Gastroesophageal sphincter (tissue), 4 donors: ENCODE measurements around the gene ING2. TPM values are rescaled to one million over a fixed set of nuclear protein-coding genes. Genes with fewer than 3 reads are reported as not detected.

Source experiments
- ATAC-seq: fragments of 150-250 bp; one replicate; pipeline ENCODE4 v1.9.1; 2016; ENCODE audit warnings: mild to moderate bottlenecking, moderate library complexity
- H3K27ac ChIP-seq, 4 donors: fragments of 200-600 bp; sonication (generic) in 3 of 4; 1 replicate in 3 of 4; 2 replicates in 1 of 4; pipeline ENCODE4 v1.5.1; 2016 to 2019
- H3K27me3 ChIP-seq: fragments of 200-600 bp; sonication (generic); one replicate; pipeline ENCODE4 v1.5.1; 2019
- H3K36me3 ChIP-seq, 2 donors: fragments of 200-600 bp; sonication (generic); one replicate each; pipeline ENCODE4 v1.5.1; 2019; ENCODE audit warnings: control low read depth in 1 of 2
- H3K4me1 ChIP-seq, 3 donors: fragments of 200-600 bp; sonication (generic); 1 replicate in 2 of 3; 2 replicates in 1 of 3; pipeline ENCODE4 v1.5.1; 2016 to 2019; ENCODE audit warnings: control low read depth in 2 of 3
- H3K4me3 ChIP-seq, 2 donors: fragments of 200-600 bp; sonication (generic); one replicate each; pipeline ENCODE4 v1.5.1; 2019; ENCODE audit warnings: mild to moderate bottlenecking in 1 of 2, moderate library complexity in 1 of 2
- H3K9me3 ChIP-seq, 3 donors: fragments of 200-600 bp; sonication (generic); one replicate each; pipeline ENCODE4 v1.5.1; 2017 to 2019; ENCODE audit warnings: control low read depth in 2 of 3
- EP300 ChIP-seq: sonication (generic); formaldehyde crosslinking; IDR thresholded peaks from one replicate; pipeline ENCODE4 v1.6.1; 2017; ENCODE audit warnings: antibody characterized with exemption, mild to moderate bottlenecking
- POLR2A ChIP-seq, 2 donors: fragments of 450-650 bp; IDR thresholded peaks; one replicate each; pipeline ENCODE4 v1.6.1; 2017; ENCODE audit warnings: antibody characterized with exemption in 2 of 2, mild to moderate bottlenecking in 2 of 2, moderate library complexity in 1 of 2
- POLR2AphosphoS5 ChIP-seq: sonication (generic); formaldehyde crosslinking; IDR thresholded peaks from one replicate; pipeline ENCODE4 v1.6.1; 2017; ENCODE audit warnings: antibody characterized with exemption
- WGBS, 2 donors: methylation state at CpG; one replicate each; pipeline ENCODE4 v1.1.5; 2018; ENCODE audit warnings: low coverage in 1 of 2; 5-methylcytosine and 5-hydroxymethylcytosine counted together
- total RNA-seq, 4 donors: library from RNA; depleted of rRNA; stranded (reverse); fragments of >200 nt; gene quantifications; one replicate each; pipeline ENCODE4 v1.1.0, GENCODE V29; 2016
- TF ChIP-seq, protein P1 (sequence below), 4 experiments: fragments of 200-600 bp in 2 of 4; fragments of 450-650 bp in 2 of 4; sonication (generic) in 1 of 4; IDR thresholded peaks; one replicate each; pipeline ENCODE4 v1.5.1; 2017 to 2019; ENCODE audit warnings: antibody characterized with exemption in 4 of 4, mild to moderate bottlenecking in 2 of 4, moderate library complexity in 2 of 4

Gene ING2
- total RNA-seq, 4 donors from 2014 or later, result 27.9 to 64.4 (median 48.4) TPM

DNA sequence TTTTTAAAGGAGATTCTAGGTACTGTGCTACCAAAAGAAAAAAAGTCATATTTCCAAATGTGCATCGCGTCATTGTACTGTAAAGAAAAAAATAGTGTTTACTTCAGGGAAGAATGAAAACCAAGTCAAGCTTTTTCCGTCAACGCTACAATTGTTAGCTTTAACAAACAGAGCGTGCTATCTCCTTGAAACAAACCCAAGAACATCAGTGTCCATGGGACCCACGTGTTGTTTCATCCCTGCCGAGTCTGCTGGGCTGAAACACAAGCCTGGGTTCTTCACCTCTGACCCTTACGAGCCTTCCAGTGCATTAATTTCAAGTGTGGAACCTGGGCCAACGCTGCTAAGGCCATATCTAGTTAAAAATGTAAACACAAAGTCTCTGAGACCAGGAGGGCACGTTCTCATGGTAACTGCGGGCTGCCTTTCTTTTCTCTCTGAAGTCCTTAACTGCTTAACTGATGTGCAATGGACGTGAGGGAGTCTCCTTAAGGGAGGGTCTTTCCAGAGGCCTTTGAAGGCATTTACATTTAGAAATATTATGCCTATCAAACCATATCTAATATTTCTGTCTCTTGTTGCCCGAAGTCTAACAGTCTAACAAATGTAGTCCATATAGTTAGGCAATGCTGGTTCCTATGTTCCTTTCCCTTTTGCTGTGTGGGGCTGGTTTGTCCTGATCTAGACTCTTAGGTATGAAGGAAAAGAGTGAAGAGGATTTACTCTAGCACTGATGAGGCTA, 36.3 kb downstream of the ING2 start:
- peaks cover 0 to 11% (median 0%) of the 10 kb centered on the region in 3 donors for H3K9me3 ChIP-seq
- H3K27ac ChIP-seq, result peak overlapping the region; percentile 43 to 77 (median 59)
- peak overlapping the region in 1 of 2 donors; percentile 10 for H3K4me3 ChIP-seq
- peaks cover 3 to 37% (median 4%) of the 10 kb centered on the region in 3 donors for H3K4me1 ChIP-seq
- H3K27me3 ChIP-seq, result no peaks in the 10 kb centered on the region
- peak; percentile 51 for ATAC-seq
- TF ChIP-seq POLR2A (IDR thresholded peaks at IDR 0.05) (no peak), POLR2AphosphoS5 (peak; percentile 28)
- WGBS, 2 donors, result 18 to 32% methylated on average over 11 to 12 of the region's 13 CpGs
- H3K36me3 ChIP-seq, result no peaks in the 10 kb centered on the region

DNA sequence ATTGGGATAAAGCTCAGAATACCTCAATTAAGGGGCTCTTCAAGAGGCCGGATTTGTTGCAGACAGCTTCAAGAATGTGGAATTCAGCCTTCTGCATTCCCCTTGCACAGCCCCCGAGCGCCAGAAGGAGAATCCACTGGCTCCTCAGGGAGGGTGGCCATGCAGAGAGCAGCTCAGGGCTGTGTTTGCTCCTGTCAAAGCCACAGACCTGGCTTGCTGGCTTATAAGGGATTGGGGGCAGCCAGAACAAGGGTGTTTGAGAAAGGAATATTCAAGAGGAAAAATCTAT, 36.8 kb downstream of the ING2 start:
- peak overlapping the region; percentile 43 to 77 (median 59) for H3K27ac ChIP-seq
- H3K4me3 ChIP-seq, result no peak overlapping the region
- H3K4me1 ChIP-seq, result peaks cover 3 to 37% (median 4%) of the 10 kb centered on the region in 3 donors
- no peaks in the 10 kb centered on the region for H3K36me3 ChIP-seq
- no peaks in the 10 kb centered on the region for H3K27me3 ChIP-seq
- peak; percentile 6 for ATAC-seq
- peaks cover 0 to 11% (median 0%) of the 10 kb centered on the region in 3 donors for H3K9me3 ChIP-seq
- TF ChIP-seq EP300 (no peak), POLR2A (IDR thresholded peaks at IDR 0.05) (no peak), POLR2AphosphoS5 (no peak)
- TF ChIP-seq, protein P1, sequence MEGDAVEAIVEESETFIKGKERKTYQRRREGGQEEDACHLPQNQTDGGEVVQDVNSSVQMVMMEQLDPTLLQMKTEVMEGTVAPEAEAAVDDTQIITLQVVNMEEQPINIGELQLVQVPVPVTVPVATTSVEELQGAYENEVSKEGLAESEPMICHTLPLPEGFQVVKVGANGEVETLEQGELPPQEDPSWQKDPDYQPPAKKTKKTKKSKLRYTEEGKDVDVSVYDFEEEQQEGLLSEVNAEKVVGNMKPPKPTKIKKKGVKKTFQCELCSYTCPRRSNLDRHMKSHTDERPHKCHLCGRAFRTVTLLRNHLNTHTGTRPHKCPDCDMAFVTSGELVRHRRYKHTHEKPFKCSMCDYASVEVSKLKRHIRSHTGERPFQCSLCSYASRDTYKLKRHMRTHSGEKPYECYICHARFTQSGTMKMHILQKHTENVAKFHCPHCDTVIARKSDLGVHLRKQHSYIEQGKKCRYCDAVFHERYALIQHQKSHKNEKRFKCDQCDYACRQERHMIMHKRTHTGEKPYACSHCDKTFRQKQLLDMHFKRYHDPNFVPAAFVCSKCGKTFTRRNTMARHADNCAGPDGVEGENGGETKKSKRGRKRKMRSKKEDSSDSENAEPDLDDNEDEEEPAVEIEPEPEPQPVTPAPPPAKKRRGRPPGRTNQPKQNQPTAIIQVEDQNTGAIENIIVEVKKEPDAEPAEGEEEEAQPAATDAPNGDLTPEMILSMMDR (IDR thresholded peaks at IDR 0.05), result no peak
- 29% methylated on average over 1 of the region's 3 CpGs; no CpG with 5 or more reads in 1 of the 2 donors for WGBS, 2 donors

DNA sequence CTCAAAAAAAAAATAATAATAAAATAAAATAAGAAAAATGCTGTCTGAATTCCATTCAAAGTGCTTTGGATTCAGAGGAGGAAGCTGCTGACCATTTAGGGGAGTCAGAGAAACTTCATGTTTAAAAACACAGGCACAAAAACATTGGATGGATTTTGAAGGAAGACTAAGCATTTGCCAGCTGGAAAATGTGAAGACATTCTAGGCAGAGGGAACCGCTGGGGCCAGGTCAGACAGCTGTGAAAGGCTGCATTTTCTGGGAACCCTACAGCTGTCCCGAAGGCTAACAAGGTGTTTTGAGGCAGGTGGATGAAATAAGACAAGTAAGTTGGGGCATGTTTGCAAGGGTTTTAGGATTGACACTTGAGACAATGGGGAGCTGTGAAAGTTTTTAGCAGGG, 38.6 kb downstream of the ING2 start:
- H3K27me3 ChIP-seq, result no peaks in the 10 kb centered on the region

DNA sequence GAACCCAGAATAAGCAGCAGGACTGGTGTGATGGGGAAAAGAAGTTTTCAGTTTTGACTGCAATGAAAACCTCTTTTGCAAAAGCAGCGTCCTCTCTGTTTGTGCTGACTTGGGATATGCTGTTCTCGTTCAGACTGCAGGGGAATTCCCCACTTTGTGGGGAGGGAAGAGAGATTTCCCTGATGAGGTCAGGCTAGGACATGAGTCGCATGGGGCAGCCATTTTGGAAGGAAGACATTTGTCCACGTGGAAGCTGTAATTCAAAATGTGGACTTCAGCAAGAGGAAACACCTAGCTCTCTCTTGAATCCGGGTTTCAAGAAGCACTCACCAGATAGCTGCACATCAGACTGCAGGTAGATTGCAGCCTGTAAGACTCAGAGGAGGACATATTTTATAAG, 39.3 kb downstream of the ING2 start:
- H3K4me1 ChIP-seq, result peaks cover 3 to 37% (median 4%) of the 10 kb centered on the region in 3 donors
- no peak overlapping the region for H3K27ac ChIP-seq
- no peaks in the 10 kb centered on the region for H3K36me3 ChIP-seq
- TF ChIP-seq POLR2A (IDR thresholded peaks at IDR 0.05), result no peak
- no peaks in the 10 kb centered on the region for H3K27me3 ChIP-seq
- no peak overlapping the region for H3K4me3 ChIP-seq
- 75 to 85% methylated on average over 5 of the region's 5 CpGs for whole genome bisulfite sequencing, 2 donors
- ATAC-seq, result no peak
- H3K9me3 ChIP-seq, result peaks cover 0 to 11% (median 0%) of the 10 kb centered on the region in 3 donors

More for the DNA sequence above, 38.6 kb downstream of the ING2 start:
- H3K27ac ChIP-seq, result peak overlapping the region in 1 of 4 donors; percentile 77
- H3K9me3 ChIP-seq, result peaks cover 0 to 11% (median 0%) of the 10 kb centered on the region in 3 donors
- WGBS, 2 donors, result 56 to 66% methylated on average over 2 of the region's 2 CpGs
- no peak overlapping the region for H3K4me3 ChIP-seq
- ATAC-seq, result no peak
- peaks cover 3 to 37% (median 4%) of the 10 kb centered on the region in 3 donors for H3K4me1 ChIP-seq
- H3K36me3 ChIP-seq, result no peaks in the 10 kb centered on the region
- TF ChIP-seq, protein P1 (IDR thresholded peaks at IDR 0.05), result no peak
- TF ChIP-seq POLR2AphosphoS5, result no peak
- TF ChIP-seq POLR2A (IDR thresholded peaks at IDR 0.05), result no peak
- no peak for TF ChIP-seq EP300

DNA sequence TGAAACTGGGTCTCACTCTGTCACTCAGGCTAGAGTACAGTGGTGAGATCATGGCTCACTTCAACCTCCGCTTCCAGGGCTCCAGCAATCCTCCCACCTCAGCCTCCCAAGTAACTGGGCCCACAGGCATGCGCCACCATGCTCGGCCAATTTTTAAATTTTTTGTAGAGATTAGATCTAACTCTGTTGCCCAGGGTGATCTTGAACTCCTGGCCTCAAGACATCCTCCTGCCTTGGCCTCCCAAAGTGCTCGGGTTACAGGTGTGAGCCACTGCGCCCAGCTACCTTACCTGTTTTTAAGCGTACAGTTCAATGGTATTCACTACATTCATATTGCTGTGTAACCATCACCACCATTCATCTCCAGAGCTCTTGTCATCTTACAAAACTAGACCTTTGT, 41.5 kb downstream of the ING2 start:
- Histone ChIP-seq H3K4me1 (peaks cover 0 to 26% (median 3%) of the 10 kb centered on the region in 3 donors), H3K27ac (no peak overlapping the region), H3K36me3 (no peaks in the 10 kb centered on the region), H3K27me3 (no peaks in the 10 kb centered on the region), H3K4me3 (no peak overlapping the region), H3K9me3 (peaks cover 0 to 11% (median 0%) of the 10 kb centered on the region in 3 donors)
- no peak for TF ChIP-seq POLR2A (IDR thresholded peaks at IDR 0.05)
- TF ChIP-seq, protein P1 (IDR thresholded peaks at IDR 0.05), result no peak
- no peak for TF ChIP-seq POLR2AphosphoS5
- no peak for TF ChIP-seq EP300
- ATAC-seq, result no peak
- 91 to 99% methylated on average over 5 to 6 of the region's 6 CpGs for WGBS, 2 donors

DNA sequence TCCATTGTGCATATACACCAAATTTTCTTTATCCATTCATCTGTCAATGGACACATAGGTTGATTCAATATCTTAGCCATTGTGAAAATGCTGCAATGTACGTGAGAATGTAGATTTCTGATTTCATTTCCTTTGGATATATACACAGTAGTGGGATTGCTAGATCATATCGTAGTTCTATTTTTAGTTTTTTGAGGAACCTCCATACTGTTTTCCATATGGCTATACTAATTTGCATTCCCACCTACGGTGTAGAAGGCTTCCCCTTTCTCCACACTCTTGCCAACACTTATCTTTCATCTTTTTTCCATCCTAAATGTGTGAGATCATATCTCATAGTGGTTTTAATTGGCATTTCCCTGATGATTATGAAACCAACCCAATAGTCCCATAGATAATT, 43.4 kb downstream of the ING2 start:
- Histone ChIP-seq H3K27me3 (no peaks in the 10 kb centered on the region), H3K36me3 (no peaks in the 10 kb centered on the region), H3K27ac (no peak overlapping the region), H3K9me3 (peaks cover 0 to 11% (median 0%) of the 10 kb centered on the region in 3 donors), H3K4me1 (peaks cover 0 to 6% (median 0%) of the 10 kb centered on the region in 3 donors), H3K4me3 (no peak overlapping the region)
- 82 to 89% methylated on average over 2 to 3 of the region's 3 CpGs for WGBS, 2 donors
- no peak for ATAC-seq
- TF ChIP-seq POLR2A (IDR thresholded peaks at IDR 0.05), result no peak
- TF ChIP-seq, protein P1 (IDR thresholded peaks at IDR 0.05), result no peak
- TF ChIP-seq EP300, result no peak
- TF ChIP-seq POLR2AphosphoS5, result no peak
